Ecto neural progenitor cell (in vitro differentiated cells): ENCODE data around the gene ARHGEF4.

ENCODE experiments used
- DNase-seq: peaks from one replicate; pipeline ENCODE4 v3.0.0-alpha.2; 2018; ENCODE audit warnings: low spot score

Gene ARHGEF4

DNA sequence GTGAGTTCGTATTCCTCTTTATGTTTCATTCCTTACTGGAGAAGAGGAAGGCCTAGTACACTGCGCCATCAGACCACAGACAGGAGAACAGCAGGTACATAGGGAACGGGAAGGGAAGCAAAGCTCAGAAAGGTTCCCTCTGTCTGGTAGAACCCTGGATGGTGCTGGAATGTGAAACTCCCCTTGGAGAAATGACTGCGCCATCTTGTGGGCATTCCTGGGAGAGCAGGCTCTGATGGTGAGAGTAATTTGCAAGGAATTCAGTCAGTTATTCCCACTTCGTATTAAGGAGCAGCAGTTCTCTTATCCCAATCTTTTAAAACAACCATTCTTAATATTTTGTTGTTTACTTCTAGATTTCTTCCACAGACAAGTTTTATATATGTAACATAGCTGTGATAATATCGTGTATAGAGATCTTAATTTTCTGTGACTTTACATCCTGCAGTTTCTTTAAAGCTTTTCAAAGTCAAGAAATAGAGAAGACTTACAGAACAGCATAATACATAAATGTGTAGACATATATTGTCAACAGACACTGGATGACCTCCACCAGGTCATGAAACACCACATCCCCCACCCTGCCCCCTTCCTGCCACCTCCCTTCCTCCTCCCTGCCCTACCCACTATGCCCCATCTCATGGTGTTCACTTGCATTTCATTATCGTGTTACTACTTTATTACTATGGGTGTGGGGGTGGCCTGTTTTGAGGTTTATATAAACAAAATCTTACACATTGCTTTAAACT, 83.9 kb downstream of the ARHGEF4 start:
- peak; percentile 81 for DNase-seq

DNA sequence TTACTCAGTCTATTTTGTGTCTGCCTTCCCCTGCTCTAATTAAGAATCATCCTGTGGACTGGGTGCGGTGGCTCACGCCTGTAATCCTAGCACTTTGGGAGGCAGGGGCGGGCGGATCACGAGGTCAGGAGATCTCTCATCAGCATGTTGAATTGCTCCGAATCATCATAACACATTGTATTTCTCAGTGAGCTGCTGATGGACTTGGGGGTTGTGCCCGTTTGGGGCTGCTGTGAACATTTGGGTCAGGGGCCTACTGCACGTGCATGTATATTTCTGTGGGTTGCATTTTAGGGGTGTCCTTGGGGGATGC, 84.4 kb downstream of the ARHGEF4 start:
- no peak for DNase-seq

DNA sequence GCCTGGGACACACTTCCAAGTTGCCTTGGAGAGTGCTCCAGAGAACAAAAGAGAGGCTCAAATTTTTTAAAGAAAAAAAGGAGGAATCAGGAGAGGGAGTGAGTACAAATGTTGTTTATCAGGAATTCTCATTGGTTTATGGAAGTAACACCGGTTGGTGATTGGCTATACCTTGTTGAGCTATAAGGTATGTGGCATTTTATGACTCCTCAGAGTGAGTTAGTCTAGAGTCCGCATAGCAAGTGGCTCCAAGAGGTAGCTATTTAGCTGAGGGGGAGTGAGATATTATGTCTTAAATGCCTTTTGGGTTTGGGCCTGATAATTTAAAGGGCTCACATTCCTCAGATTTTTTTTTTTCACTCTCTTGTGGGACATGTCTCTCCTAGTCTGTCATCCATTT, 85.7 kb downstream of the ARHGEF4 start:
- no peak for DNase-seq

DNA sequence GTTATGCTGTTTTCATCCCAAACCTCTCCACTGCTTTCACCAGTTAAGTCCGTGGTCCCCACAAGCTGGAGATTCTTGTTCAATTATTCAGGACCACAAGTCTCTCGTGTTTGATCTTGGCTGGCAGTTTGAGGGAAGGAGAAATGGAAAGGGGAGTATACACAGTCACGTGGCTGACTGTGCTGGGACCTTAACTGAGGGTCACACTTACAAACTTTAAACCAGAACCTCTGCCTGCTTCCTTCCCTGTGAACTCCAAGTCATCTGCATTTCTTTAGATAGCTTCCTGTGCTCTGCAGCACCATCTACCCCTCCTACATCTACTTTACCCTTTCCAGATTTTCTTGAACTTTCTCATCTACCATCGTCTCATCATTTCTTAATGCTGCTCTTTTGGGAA, 91.7 kb downstream of the ARHGEF4 start:
- DNase-seq: no peak

DNA sequence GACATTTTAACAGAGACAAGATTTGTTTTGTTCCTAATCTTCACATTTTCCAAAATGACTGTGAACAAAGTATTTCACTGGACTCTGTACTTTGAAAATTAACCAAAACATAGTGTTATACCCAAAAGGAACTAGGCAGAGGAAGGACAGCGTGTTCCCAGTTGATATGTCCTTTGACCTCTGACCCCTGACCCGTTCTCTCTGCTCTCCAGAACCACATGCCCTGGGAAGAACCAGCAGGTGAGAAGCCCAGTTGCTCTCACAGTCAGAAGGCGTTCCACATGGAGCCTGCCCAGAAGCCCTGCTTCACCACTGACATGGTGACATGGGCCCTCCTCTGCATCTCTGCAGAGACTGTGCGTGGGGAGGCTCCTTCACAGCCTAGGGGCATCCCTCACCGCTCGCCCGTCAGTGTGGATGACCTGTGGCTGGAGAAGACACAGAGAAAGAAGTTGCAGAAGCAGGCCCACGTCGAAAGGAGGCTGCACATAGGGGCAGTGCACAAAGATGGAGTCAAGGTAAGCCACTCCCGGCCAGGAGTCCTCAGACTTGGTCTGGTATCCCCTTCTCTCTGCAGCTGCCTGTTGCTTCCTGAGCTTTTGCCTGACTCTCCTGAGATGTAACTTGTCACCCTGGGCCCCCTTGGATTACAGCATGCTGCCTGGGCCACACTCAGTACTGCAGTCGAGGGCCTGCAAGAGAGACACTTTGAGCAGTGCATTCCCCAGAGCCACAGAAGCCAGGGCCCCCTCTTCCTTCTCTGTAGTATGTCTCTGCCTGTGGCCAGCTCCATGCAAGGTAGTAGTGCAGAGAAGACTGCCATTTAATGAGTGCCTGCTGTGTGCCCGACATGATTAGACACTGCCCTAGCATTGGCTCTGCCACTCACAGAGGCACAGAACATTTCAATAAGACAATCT, 94.3 kb downstream of the ARHGEF4 start:
- no peak for DNase-seq

DNA sequence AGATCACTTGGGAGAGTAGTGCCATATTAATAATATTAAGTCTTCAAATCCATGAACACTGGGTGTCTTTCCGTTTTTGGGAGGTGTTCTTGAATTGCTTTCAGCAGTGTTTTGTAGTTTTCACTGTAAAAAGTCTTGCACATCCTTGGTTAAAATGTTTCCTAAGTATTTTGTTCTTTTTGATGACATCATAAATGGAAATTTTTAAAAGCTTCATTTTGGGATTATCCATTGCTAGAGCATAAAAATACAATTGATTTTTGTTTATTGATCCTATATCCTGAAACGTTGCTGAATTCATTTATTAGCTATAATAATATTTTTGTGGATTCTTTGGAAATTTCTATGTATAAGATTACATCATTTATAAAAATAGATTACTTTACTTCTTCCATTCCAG, 96.8 kb downstream of the ARHGEF4 start:
- no peak for DNase-seq

DNA sequence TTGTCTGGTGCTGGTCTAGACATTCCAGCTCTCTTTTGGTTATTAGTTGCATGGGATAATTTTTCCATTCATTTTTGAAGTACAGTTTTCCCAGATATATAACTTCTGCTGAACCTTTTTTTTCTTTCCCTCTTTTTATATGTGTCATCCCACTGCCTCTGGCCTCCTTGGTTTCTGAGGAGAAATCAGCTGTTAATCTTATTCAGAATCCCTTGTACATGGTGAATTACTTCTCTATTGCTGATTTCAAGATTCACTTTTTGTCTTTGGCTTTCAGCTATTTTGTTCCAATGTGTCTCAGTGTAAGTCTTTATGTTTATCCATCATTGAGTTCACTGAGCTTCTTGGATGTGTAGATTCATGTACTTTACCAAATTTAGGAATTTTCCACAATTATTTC, 99.7 kb downstream of the ARHGEF4 start:
- no peak for DNase-seq

DNA sequence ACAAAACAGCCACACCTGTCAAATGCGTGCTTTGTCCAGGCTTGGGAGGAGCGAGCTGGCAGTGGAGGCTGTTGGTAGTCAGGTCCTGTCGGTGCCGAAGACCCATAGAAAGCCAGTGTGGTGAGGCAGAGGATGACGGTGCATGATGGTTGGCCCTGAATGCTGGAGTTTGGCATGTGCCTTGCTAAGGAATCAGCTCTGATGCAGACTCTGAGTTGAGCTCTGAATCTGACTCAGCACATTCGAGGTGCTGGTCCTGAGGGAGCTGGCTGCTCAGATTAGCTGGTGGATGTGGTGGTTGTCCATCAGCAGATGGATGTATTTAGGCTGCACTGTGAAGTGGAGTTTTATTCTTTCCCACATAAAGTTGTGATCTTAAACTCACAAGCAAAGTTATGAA, 111.3 kb downstream of the ARHGEF4 start:
- DNase-seq: no peak

DNA sequence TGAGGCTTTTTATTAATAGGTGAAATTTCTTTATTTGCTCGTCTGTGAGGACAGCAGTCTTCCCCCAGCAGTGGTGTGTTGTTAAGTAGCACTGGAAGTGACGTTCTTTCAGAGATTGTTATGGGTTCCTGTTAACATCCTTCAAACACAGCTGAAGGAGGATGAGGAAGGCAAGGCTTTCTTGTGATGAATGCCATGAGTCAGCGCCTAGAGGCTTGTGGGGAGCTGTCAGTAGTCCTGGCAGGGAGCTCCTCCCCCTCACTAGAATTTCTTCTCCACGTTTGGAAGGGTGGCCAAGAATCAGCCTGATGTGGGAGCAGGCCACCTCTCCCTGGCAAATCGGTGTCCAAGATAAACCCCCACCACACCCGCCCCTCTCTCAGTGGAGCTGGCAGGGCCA, 113.2 kb downstream of the ARHGEF4 start:
- no peak for DNase-seq

DNA sequence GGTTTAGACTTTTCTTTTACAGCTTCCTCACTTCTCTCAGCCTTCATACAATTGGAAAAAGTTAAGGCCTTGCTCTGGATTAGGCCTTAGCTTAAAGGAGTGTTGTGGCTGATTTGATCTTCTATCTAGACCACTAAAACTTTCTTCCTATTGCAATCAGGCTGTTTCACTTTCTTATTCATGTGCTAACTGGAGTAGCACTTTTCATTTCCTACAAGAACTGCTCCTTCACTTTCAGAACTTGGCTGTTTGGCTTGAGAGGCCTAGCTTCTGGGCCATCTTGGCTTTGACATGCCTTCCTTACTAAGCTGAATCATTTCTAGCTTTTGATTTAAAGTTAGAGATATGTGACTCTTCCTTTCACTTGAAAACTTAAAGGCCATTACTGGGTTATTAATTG, 114.3 kb downstream of the ARHGEF4 start:
- no peak for DNase-seq

DNA sequence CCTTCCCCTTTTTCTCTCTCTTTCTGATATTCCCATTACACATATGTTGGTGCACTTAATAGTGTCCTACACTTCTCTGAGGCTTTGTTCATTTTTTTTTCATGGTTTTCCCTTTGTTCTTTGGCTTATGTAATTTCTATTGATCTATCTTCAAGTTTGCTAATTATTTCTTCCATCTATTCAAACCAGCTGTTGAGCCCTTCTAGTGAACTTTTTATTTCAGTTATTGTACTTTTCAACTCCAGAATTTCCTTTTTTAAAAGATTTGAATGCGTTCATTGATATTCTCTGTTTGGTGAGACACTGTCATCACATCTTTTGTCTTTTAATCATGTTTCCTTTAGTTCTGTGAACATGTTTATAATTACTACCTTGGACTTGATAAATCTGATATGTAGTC, 118.2 kb downstream of the ARHGEF4 start:
- no peak for DNase-seq

DNA sequence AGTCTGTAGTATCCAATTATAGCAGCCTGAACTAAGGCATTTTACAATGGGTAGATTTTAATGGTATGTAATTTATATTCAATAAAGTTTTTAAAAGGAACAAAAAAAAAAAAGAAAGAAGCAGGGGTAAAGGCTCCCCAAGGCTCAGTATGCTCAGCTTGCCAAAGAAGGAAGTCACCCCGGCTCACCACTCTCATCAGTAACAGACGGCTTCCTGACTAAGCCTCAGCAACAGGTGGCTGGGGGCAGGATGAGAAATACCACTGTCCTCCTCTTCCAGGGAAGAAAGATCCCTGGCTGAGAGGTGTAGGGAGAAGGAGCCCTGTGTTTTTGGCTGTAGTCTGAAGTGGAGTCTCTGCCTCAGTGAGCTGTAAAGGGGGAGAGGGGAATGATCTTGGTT, 121.2 kb downstream of the ARHGEF4 start:
- DNase-seq: no peak

DNA sequence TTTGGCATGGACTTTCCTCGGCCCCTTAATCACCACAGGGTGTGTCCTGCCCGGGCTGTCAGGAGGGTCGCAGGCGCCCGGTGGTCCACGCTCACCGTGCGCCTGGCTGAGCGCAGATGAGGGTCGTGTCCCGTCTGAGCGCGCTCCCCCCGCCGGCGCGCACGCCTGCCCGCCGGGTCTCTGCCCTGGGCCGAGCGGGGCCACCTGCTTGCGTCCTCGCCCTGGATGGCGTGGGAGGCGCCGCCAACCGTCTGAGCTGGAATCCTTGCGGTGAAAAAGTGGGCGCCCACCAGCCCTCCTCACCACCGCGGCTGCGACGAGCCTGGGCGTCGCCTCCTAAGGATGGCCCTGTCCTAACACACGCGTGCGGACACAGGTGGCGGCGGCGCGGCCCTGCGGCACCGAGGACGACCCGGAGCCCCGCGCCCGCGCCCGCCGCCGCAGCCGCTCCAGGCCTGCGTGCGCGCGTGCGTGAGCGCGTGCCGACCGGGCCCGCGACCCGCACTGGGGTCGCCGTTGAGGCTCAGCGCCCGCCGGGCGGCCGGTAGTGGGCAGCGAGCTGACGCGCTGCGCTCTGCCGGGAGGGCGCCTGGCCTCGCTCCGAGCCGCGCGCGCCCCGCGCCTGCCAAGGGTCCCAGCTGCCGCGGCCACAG, 126.6 kb downstream of the ARHGEF4 start:
- DNase-seq: no peak

DNA sequence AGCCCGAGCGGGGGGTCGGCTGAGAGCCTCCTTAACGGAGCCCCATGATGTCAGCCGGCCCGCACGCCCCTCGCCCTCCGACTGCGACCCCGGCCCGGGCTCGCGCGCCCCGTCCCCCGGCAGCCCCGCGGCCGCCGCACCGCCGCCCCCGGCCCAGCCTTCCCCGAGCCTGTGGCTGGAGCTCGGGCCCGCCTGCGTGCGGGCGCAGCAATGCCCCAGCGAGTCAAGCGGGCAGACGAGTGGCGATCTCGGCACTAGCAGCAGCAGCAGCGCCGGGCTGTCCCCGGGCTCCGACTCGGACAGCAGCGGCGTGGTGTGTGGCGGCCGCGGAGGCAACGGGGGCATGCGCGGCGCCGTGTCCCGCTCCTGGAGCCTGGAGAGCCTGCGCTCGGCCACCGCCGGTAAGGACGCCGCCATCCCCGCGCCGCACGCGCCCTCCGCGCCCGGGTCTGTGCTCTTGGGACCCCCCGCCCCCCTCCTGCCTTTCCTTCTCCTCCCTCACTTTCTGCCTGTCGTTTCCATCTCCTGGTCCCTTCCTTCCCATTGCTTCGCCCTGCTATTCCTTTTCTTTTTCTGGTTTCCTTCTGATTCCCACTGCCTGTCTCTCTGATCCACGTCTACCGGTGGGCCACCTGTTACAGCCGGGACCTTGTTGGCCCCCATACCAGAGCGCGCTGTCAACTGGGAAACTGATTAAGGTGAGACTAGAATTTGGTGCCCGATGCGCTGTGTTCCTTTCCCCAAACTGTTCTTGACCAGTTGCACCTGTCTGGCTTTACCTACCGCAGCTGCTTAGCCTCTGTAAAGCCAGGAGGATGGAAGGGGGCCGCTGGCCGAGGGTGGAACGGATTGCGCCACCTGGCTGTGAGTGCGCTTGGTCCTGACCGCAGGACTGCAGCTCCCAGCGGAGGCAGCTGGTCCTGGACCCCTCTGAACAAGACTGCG, 127.4 kb downstream of the ARHGEF4 start:
- DNase-seq: peak; percentile 82

DNA sequence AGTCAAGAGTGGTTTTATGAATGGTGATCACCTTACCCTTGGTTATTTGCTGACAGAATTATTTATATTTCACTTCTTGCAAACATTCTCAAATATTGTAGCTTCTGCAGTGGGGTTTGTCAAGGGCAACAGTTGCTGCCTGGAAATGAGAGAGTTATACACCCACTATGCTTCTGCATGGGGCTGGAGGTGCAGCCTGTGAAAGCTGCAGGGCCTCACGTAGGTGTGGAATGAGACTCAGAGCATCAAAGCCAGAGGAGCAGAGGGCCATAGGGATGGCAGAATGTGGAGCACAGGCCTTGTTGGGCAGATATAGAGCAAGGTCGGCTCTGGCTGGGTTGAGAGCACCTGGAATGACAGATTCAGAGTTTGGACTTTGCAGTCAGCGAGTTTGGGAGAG, 128.2 kb downstream of the ARHGEF4 start:
- no peak for DNase-seq

DNA sequence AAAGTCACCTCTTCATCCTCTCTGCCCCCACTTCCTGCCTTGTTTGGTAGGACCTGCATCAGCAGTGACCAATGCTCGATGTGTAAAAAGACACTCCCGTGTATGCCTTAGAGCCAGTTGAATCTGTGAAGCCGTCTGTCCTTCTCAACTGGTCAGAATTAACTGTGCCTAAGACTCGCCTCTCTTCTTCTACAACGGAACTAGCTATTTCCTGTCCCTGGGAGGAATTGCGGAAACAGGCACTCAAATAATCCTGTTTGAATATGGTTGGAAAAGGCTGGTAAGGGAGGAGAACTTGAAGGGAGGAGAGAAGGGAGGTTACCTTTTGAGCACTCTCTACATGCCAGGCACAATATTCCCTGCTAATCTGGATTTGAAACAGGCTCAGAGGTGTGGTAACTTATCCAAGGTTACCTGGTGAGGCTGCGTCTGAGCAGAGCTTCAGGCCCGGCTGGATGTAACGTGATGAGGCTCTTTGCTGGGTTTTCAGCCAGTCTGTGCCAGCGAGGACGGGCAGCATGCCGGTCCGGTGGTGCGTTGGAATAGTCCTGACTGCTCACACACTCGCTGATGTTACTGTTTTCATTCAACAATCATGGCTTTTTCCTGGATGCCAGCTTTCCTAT, 129.5 kb downstream of the ARHGEF4 start:
- DNase-seq: no peak

DNA sequence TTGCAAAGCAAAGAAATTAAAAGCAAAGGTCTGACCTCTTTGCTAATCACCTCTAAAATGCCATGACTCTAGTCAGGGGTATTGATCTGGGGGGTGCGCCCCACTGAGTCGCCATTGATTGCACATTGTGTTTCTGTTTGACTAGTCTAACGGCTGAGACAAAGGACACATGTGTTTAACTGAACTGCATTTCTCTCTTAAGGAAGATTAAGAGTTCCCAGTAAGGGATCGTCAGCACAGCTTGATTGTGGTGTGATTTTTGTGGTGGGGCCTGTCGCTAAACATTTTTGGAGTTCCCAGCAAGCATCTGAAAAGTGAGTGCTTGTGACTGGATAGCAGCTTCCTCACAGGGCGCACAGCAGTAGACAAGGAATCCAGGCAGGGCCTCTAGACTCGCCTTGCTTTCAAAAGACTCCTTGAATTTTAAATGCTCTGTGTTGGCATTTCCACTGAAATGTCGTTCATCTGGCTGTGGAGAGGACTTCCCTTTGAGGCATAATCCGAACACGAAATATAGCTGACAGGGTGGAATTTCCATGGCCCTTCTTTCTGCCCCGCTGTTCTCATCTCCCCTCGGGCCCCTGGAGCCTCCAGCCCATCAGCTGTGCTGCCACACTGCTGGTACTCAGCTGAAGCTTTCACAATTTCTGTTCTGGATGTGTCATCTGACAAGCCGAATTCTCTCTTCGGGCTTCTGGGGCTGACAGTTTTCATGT, 130.2 kb downstream of the ARHGEF4 start:
- DNase-seq: no peak

DNA sequence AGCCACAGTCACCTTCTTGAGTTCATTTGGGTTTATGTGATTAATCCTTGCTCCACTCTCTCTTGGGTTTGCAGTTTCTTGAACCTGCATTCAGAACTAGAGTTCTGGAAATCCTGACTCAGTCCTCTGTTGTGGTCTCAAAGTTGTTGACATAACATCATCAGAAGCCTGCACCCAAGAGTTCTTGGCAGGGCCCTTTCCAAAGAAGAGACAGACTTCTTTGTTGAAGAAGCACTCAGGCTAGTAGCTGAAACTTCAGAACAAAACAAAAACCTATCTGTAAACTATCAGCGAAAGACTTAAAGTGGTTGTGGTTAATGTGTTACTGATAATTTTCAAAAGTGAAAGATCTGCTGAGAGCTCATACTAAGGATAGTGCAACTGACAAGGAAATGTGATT, 135.7 kb downstream of the ARHGEF4 start:
- no peak for DNase-seq

DNA sequence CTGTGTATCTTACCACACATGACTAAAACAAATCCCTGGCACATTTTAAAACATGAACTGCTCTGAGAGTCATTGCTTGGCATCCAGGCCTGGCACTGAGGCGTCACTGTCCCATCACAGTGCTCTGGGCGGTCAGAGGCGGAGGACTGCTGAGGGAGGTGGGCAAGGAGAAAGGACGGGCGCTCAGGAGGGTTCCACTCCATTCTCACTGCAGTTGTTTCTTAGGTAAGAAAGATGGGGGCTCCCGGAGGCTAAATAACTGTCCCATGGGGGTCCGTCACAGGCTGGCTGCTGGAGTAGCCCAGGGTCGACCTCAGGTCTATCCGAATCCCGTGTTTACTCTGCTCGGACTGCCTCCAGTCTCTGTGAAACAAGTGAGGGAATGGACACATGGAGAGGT, 139.0 kb downstream of the ARHGEF4 start:
- no peak for DNase-seq

DNA sequence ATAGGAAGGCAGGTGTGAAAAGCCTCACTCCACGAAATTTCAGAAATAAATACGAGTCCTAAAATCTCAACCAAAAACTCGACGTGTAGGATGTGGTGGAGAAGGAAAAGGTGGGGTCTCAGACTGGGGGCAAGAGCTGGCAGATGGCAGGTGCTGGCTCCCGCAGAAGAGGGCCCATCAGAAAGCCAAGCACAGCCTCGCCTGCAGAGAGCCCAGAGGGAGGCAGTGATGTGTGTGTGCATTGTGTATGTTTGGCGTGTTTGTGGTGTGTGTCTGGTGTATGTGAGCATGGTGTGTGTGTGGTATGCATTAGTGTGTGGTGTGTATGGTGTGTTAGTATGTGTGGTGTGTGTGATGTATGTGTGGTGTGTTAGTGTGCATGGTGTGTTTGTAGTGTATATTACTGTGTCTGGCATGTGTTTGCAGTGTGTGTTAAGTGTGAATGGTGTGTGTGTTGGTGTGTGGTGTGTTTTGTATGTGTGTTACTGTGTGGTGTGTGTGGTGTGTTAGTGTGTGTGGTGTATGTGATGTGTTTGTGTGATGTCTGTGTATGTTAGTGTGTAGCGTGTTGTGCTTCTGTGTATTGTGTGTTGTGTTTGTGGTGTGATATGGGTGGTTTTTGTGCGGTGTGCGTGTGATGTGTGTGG, 140.0 kb downstream of the ARHGEF4 start:
- DNase-seq: no peak
